ENCODE results near the gene NIN. TPM values are rescaled to one million over a fixed set of nuclear protein-coding genes. Genes with fewer than 3 reads are reported as not detected.

The NIN gene
- polyA plus RNA-seq, 1 donor from 2014 or later: 47.6 TPM

DNA sequence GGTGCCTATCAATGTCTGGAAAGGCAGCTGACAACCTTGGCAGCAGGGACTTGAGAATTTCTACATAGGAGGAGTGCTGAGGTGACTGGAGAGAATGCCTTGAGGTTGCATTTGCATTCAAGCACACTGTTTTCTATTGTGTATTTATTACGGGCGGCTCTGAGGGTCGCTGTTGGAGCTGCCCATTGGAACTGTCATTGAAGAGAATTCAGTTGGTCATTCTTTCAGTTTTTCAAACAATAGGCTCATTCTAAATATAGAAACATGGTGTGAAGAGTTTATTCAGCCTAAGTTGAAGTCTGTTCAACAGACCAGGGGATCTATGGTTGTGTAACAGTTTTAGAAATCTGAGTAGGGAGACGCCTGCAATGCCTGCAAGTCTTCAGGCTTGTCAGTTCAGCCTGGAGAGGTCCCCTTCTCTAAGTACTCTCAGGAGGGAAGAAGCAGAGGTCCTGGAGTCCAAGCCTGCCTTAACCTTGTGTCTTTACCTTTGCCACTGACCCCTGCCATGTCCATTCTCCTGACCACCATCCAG lies 31.1 kb upstream of the NIN start:
- Histone ChIP-seq H3K9me3 (ENCODE audit: low read length) (no peaks in the 10 kb centered on the region), H3K4me2 (ENCODE audit: low read length) (no peak overlapping the region), H4K20me1 (ENCODE audit: insufficient read depth) (no peaks in the 10 kb centered on the region), H3K9me2 (ENCODE audit: insufficient read depth, low read length) (no peaks in the 10 kb centered on the region), H3F3A (ENCODE audit: insufficient read depth, low read length, poor library complexity, severe bottlenecking) (no peaks in the 10 kb centered on the region), H3K27me3 (ENCODE audit: insufficient read depth, low read depth, low read length) (no peaks in the 10 kb centered on the region), H3K36me3 (ENCODE audit: insufficient read depth, low read length) (no peaks in the 10 kb centered on the region), H3K4me3 (ENCODE audit: low read length) (no peak overlapping the region), H3K9ac (ENCODE audit: low read length) (no peak overlapping the region), H3K27ac (ENCODE audit: low read length) (no peak overlapping the region), H3K79me2 (replicated peaks; ENCODE audit: insufficient read depth, low read length) (no peaks in the 10 kb centered on the region), H2AFZ (ENCODE audit: low read depth, low read length) (no peak overlapping the region)
- TF ChIP-seq EZH2 (IDR thresholded peaks at IDR 0.05; ENCODE audit: borderline replicate concordance, insufficient read depth, low read length, poor library complexity, severe bottlenecking) (no peak), MXI1 (conservative IDR thresholded peaks at IDR 0.05; ENCODE audit: poor library complexity, severe bottlenecking) (no peak), RAD21 (conservative IDR thresholded peaks at IDR 0.05) (no peak), EP300 (conservative IDR thresholded peaks at IDR 0.05; ENCODE audit: poor library complexity, severe bottlenecking) (no peak), TAF1 (IDR thresholded peaks at IDR 0.05; ENCODE audit: low read depth) (no peak), SMC3 (conservative IDR thresholded peaks at IDR 0.05; ENCODE audit: poor library complexity) (no peak), POLR2AphosphoS5 (IDR thresholded peaks at IDR 0.05) (no peak)
- TF ChIP-seq, protein P1, sequence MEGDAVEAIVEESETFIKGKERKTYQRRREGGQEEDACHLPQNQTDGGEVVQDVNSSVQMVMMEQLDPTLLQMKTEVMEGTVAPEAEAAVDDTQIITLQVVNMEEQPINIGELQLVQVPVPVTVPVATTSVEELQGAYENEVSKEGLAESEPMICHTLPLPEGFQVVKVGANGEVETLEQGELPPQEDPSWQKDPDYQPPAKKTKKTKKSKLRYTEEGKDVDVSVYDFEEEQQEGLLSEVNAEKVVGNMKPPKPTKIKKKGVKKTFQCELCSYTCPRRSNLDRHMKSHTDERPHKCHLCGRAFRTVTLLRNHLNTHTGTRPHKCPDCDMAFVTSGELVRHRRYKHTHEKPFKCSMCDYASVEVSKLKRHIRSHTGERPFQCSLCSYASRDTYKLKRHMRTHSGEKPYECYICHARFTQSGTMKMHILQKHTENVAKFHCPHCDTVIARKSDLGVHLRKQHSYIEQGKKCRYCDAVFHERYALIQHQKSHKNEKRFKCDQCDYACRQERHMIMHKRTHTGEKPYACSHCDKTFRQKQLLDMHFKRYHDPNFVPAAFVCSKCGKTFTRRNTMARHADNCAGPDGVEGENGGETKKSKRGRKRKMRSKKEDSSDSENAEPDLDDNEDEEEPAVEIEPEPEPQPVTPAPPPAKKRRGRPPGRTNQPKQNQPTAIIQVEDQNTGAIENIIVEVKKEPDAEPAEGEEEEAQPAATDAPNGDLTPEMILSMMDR (IDR thresholded peaks at IDR 0.05; ENCODE audit: poor library complexity, severe bottlenecking): no peak

DNA sequence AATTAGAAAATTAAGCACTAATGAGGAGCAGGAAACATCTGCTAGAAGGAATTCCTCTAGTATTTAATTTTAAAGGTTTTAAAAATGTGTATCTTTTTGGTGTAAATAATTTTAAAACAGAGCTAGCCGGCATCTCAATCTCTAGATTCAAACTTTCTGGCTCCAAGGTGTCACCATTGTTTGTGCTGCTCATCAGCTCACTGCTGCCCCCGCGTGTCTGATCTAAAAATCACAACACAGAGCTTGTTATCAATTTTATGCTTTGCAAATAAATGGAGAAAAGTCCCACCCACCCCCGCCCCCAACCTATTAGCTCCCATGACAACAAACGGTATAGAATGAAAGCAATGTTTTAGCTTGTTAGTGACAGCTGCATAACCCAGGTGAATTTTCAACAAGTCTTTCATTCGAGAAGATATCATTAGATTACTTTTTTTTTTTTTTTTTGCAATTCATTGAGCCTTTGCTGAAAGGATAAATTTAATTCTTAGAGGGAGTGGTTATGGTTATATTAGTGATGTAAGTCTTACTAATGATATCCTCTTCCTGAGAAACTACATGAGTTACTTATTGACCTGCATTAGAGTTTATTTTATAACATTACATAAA lies 29.6 kb upstream of the NIN start:
- H3K27me3 ChIP-seq (ENCODE audit: insufficient read depth, low read depth, low read length): no peaks in the 10 kb centered on the region
- peak overlapping the region; percentile 21 for H2AFZ ChIP-seq (ENCODE audit: low read depth, low read length)
- peak overlapping the region; percentile 48 for H3K4me2 ChIP-seq (ENCODE audit: low read length)
- no peak overlapping the region for H3K27ac ChIP-seq (ENCODE audit: low read length)
- H3K4me3 ChIP-seq (ENCODE audit: low read length): no peak overlapping the region
- H3K9me2 ChIP-seq (ENCODE audit: insufficient read depth, low read length): no peaks in the 10 kb centered on the region
- no peaks in the 10 kb centered on the region for H4K20me1 ChIP-seq (ENCODE audit: insufficient read depth)
- H3K36me3 ChIP-seq (ENCODE audit: insufficient read depth, low read length): no peaks in the 10 kb centered on the region
- H3K9me3 ChIP-seq (ENCODE audit: low read length): no peaks in the 10 kb centered on the region
- no peaks in the 10 kb centered on the region for H3F3A ChIP-seq (ENCODE audit: insufficient read depth, low read length, poor library complexity, severe bottlenecking)
- TF ChIP-seq, protein P2, sequence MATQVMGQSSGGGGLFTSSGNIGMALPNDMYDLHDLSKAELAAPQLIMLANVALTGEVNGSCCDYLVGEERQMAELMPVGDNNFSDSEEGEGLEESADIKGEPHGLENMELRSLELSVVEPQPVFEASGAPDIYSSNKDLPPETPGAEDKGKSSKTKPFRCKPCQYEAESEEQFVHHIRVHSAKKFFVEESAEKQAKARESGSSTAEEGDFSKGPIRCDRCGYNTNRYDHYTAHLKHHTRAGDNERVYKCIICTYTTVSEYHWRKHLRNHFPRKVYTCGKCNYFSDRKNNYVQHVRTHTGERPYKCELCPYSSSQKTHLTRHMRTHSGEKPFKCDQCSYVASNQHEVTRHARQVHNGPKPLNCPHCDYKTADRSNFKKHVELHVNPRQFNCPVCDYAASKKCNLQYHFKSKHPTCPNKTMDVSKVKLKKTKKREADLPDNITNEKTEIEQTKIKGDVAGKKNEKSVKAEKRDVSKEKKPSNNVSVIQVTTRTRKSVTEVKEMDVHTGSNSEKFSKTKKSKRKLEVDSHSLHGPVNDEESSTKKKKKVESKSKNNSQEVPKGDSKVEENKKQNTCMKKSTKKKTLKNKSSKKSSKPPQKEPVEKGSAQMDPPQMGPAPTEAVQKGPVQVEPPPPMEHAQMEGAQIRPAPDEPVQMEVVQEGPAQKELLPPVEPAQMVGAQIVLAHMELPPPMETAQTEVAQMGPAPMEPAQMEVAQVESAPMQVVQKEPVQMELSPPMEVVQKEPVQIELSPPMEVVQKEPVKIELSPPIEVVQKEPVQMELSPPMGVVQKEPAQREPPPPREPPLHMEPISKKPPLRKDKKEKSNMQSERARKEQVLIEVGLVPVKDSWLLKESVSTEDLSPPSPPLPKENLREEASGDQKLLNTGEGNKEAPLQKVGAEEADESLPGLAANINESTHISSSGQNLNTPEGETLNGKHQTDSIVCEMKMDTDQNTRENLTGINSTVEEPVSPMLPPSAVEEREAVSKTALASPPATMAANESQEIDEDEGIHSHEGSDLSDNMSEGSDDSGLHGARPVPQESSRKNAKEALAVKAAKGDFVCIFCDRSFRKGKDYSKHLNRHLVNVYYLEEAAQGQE (IDR thresholded peaks at IDR 0.05; ENCODE audit: borderline replicate concordance): no peak
- TF ChIP-seq EZH2 (IDR thresholded peaks at IDR 0.05; ENCODE audit: borderline replicate concordance, insufficient read depth, low read length, poor library complexity, severe bottlenecking) (no peak), POLR2AphosphoS5 (IDR thresholded peaks at IDR 0.05) (no peak), EP300 (conservative IDR thresholded peaks at IDR 0.05; ENCODE audit: poor library complexity, severe bottlenecking) (no peak), MXI1 (conservative IDR thresholded peaks at IDR 0.05; ENCODE audit: poor library complexity, severe bottlenecking) (no peak), RAD21 (conservative IDR thresholded peaks at IDR 0.05) (peak; percentile 71), TAF1 (IDR thresholded peaks at IDR 0.05; ENCODE audit: low read depth) (no peak), SMC3 (conservative IDR thresholded peaks at IDR 0.05; ENCODE audit: poor library complexity) (peak; percentile 70)
- TF ChIP-seq, protein P1 (IDR thresholded peaks at IDR 0.05; ENCODE audit: poor library complexity, severe bottlenecking): peak; percentile 66
- no peaks in the 10 kb centered on the region for H3K79me2 ChIP-seq (replicated peaks; ENCODE audit: insufficient read depth, low read length)
- no peak overlapping the region for H3K9ac ChIP-seq (ENCODE audit: low read length)
